ENCODE measurements around the gene TIMM10B. TPM values are rescaled to one million over a fixed set of nuclear protein-coding genes. Genes with fewer than 3 reads are reported as not detected.

The TIMM10B gene
- total and polyA plus RNA-seq, 2 of the 4 experiments (the other 2 are of a cell fraction), result 24.7 to 27.1 TPM

DNA sequence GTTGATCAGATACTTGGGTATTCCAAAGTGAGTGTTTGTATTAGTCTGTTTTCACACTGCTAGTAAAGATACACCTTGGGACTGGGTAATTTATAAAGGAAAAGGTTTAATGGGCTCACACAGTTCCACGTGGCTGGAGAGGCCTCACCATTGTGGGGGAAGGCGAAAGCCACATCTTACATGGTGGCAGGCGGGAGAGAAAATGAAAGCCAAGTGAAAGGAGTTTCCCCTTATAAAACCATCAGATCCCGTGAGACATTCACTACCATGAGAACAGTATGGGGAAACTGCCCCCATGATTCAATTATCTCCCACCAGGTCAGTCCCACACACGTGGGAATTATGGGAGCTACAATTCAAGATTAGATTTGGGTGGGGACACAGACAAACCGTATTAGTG, 7.0 kb downstream of the TIMM10B start:
- H3K4me1 ChIP-seq (ENCODE audit: control insufficient read depth, insufficient read depth, low read length), result no peaks in the 10 kb centered on the region
- H3K27me3 ChIP-seq (ENCODE audit: control insufficient read depth, insufficient read depth, low read length), result no peaks in the 10 kb centered on the region
- H2BK120ac ChIP-seq (ENCODE audit: low read depth, low read length), result no peak overlapping the region
- no peak overlapping the region for H2BK20ac ChIP-seq (ENCODE audit: low read depth, low read length)
- intact Hi-C loops (cut with micrococcal nuclease) (no loop called here), in situ Hi-C loops (cut with MboI; ENCODE audit: low sequenced_read_pairs) (no loop called here), dilution Hi-C loops (cut with HindIII; ENCODE audit: low sequenced_read_pairs, unreplicated experiment) (no loop called here)
- ATAC-seq (ENCODE audit: low read depth) (no peak), DNase-seq (no peak)
- H2AK5ac ChIP-seq (ENCODE audit: low read depth, low read length), result no peak overlapping the region
- H3K79me1 ChIP-seq (ENCODE audit: low read depth in 1 of 2, low read length in 2 of 2), result peaks cover 19 to 20% of the 10 kb centered on the region in 2 experiments
- H2AFZ ChIP-seq (replicated peaks; ENCODE audit: low read length, poor library complexity), result no peak overlapping the region
- H3K4me2 ChIP-seq (ENCODE audit: low read depth, low read length), result no peak overlapping the region
- H4K20me1 ChIP-seq (ENCODE audit: insufficient read depth, low read length), result no peaks in the 10 kb centered on the region
- H3K9me3 ChIP-seq (ENCODE audit: control insufficient read depth, insufficient read depth, low read length), result no peaks in the 10 kb centered on the region
- BruUV-seq (replicated peaks), result no TSS peak
- H4K91ac ChIP-seq (ENCODE audit: insufficient read depth, low read depth, low read length), result no peak overlapping the region
- ChIA-PET CTCF (interaction anchor here (1.3 kb wide), 1 partner anchor 18 kb away, joined by 3 read pairs; no protein-coding TSS in a partner anchor), POLR2A (ENCODE audit: unreplicated experiment) (no interaction called here)
- H3K9ac ChIP-seq (ENCODE audit: low read depth, low read length), result no peak overlapping the region
- TF ChIP-seq RCOR1 (IDR thresholded peaks at IDR 0.05; ENCODE audit: insufficient replicate concordance, low read length) (no peak), ELK1 (IDR thresholded peaks at IDR 0.05; ENCODE audit: borderline replicate concordance, low read depth, low read length) (no peak), SMC3 (IDR thresholded peaks at IDR 0.05; ENCODE audit: low read depth, low read length) (no peak), POLR2A (IDR thresholded peaks at IDR 0.05; ENCODE audit: low read depth, low read length) (no peak), MAZ (IDR thresholded peaks at IDR 0.05; ENCODE audit: borderline replicate concordance, low read depth, low read length) (no peak), FOS (IDR thresholded peaks at IDR 0.05; ENCODE audit: low read depth, low read length) (no peak), MXI1 (IDR thresholded peaks at IDR 0.05; ENCODE audit: borderline replicate concordance, low read depth, low read length) (no peak), CTCF (conservative IDR thresholded peaks at IDR 0.05; ENCODE audit: low read depth, low read length) (no peak), USF2 (IDR thresholded peaks at IDR 0.05; ENCODE audit: low read depth, low read length) (no peak), RAD21 (IDR thresholded peaks at IDR 0.05; ENCODE audit: low read length) (no peak), NFE2L2 (IDR thresholded peaks at IDR 0.05; ENCODE audit: low read depth, low read length) (no peak), BHLHE40 (IDR thresholded peaks at IDR 0.05; ENCODE audit: low read depth, low read length) (no peak), CEBPB (IDR thresholded peaks at IDR 0.05; ENCODE audit: low read depth, low read length) (no peak), RFX5 (IDR thresholded peaks at IDR 0.05; ENCODE audit: low read depth, low read length) (no peak), MAFK (IDR thresholded peaks at IDR 0.05; ENCODE audit: low read depth, low read length) (no peak), CHD1 (IDR thresholded peaks at IDR 0.05; ENCODE audit: low read depth, low read length) (no peak)
- H3K9me1 ChIP-seq (ENCODE audit: insufficient read depth, low read length), result no peaks in the 10 kb centered on the region
- no peak overlapping the region for H3K27ac ChIP-seq (ENCODE audit: insufficient read depth, low read length)
- peaks cover 11% of the 10 kb centered on the region for H3K36me3 ChIP-seq (ENCODE audit: control insufficient read depth, insufficient read depth, low read length)
- no peak overlapping the region for H2BK5ac ChIP-seq (ENCODE audit: low read depth, low read length, poor library complexity, severe bottlenecking)
- H3K23ac ChIP-seq (ENCODE audit: low read depth, low read length), result no peak overlapping the region
- H3K4ac ChIP-seq (ENCODE audit: low read depth, low read length), result no peak overlapping the region
- H3K4me3 ChIP-seq (ENCODE audit: insufficient read depth, low read depth, low read length), result no peak overlapping the region
- H4K5ac ChIP-seq (ENCODE audit: low read depth, low read length), result no peak overlapping the region
- H3K56ac ChIP-seq (ENCODE audit: extremely low read depth, insufficient read depth, low read length), result no peak overlapping the region
- H2BK15ac ChIP-seq (ENCODE audit: low read depth, low read length), result no peak overlapping the region
- no peak overlapping the region for H4K8ac ChIP-seq (ENCODE audit: low read depth in 2 of 2, low read length in 2 of 2)
- no peak overlapping the region for H2AK9ac ChIP-seq (replicated peaks; ENCODE audit: low read depth, low read length, poor library complexity)
- no CpG with 5 or more reads among the region's 6 CpGs for WGBS, 2 experiments (ENCODE audit: extremely low coverage in 2 of 2, insufficient read length in 1 of 2)
- no peak overlapping the region for H3K14ac ChIP-seq (replicated peaks; ENCODE audit: low read depth, low read length)
- H3K18ac ChIP-seq (ENCODE audit: low read depth, low read length), result no peak overlapping the region

Data from IMR-90 (cell line).